NT2/D1 (cell line): ENCODE results near the gene SELENOM.

Experiments
- SUZ12 ChIP-seq: IDR thresholded peaks from 2 replicates; pipeline ENCODE4 v1.6.1; 2011; ENCODE audit not compliant: insufficient read length, insufficient read depth; ENCODE audit errors: extremely low read depth
- ZNF274 ChIP-seq: IDR thresholded peaks from 2 replicates; pipeline ENCODE4 v1.6.1; 2011; ENCODE audit warnings: mild to moderate bottlenecking, low read depth, low read length

DNA sequence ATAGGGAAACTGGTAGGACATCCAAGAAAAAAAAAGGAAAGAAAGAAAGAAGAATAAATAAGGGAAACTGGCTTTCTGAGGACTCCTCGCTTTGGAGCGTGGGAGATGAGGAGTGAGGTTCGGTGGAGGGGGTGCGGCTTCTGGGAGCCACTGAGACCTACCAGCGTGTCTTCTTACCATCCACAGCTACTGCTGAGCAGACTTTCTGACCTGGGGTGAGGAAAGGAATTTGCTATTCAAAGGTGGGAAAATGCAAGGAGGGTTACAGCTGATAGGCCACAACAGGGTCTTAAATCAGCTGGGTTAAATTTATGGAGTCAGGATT, 488 bp upstream of the SELENOM start:
- TF ChIP-seq SUZ12 (no peak), ZNF274 (no peak)
